ENCODE measurements around the gene PIGZ. TPM values are rescaled to one million over a fixed set of nuclear protein-coding genes. Genes with fewer than 3 reads are reported as not detected.
"Not testable (repeated sequence)": the region's sequence is repeated elsewhere in the genome, so short reads cannot be mapped to it uniquely, and the experiment has no call there.

The PIGZ gene
- total and polyA plus RNA-seq, 2 donors = 2.0 to 3.4 TPM

- WGBS = 84% methylated on average over 22 of the region's 22 CpGs
- Histone ChIP-seq H3K36me3 (ENCODE audit: control insufficient read depth in 2 of 2, insufficient read depth in 2 of 2, low read length in 1 of 2) (peaks cover 10 to 15% of the 10 kb centered on the region in 2 donors), H3K27ac (ENCODE audit: low read depth in 1 of 2, low read length in 1 of 2) (no peak overlapping the region), H3K4me1 (ENCODE audit: control insufficient read depth in 2 of 2, insufficient read depth in 2 of 2, low read length in 2 of 2) (peaks cover 2% of the 10 kb centered on the region in 2 donors), H3K27me3 (ENCODE audit: control insufficient read depth in 2 of 2, insufficient read depth in 1 of 2, low read length in 1 of 2) (no peaks in the 10 kb centered on the region), H3K4me3 (ENCODE audit: low read length in 2 of 2) (no peak overlapping the region), H3K9me3 (ENCODE audit: control insufficient read depth in 2 of 2, insufficient read depth in 1 of 2, low read length in 1 of 2) (no peaks in the 10 kb centered on the region)
- DNase-seq (ENCODE audit: low read depth in 6 of 9, low spot score in 9 of 9) = no peak
Measured at GRCh38 chr3:196948442-196949284, 20.0 kb downstream of the PIGZ start.

DNA sequence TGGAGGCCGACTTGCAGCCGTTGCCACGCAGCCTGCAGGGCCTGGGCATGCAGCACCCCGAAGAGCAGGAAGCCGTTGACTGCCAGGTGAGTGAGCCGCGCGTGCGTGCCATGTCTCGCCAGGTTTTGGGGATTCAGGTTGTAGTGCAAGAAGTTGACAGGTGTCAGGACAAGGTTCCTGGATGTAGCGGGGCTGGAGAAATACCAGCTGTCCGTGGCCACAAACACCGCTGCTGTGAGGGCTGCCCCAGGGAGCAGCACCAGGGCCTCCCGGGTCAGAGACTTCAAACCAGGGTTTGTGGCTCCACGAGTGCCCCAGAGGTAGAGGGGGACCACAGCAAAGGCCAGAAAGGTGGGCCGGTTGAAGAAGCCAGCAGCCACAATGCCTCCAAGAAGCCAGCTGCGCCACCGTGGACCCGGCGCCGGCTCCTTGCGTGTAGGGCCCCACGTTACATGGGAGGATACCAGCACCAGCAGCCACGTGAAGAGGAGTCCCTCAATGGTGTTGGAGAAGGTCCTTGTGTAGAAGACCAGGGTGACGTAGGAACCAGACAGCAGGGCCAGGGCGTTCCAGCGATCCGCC, 20.7 kb downstream of the PIGZ start:
- H3K4me3 ChIP-seq (ENCODE audit: low read length in 2 of 2) = no peak overlapping the region
- no peaks in the 10 kb centered on the region for H3K9me3 ChIP-seq (ENCODE audit: control insufficient read depth in 2 of 2, insufficient read depth in 1 of 2, low read length in 1 of 2)
- peaks cover 10 to 15% of the 10 kb centered on the region in 2 donors for H3K36me3 ChIP-seq (ENCODE audit: control insufficient read depth in 2 of 2, insufficient read depth in 2 of 2, low read length in 1 of 2)
- peaks cover 7% of the 10 kb centered on the region in 2 donors for H3K4me1 ChIP-seq (ENCODE audit: control insufficient read depth in 2 of 2, insufficient read depth in 2 of 2, low read length in 2 of 2)
- WGBS = 96% methylated on average over 28 of the region's 28 CpGs
- no peaks in the 10 kb centered on the region for H3K27me3 ChIP-seq (ENCODE audit: control insufficient read depth in 2 of 2, insufficient read depth in 1 of 2, low read length in 1 of 2)
- no peak overlapping the region for H3K27ac ChIP-seq (ENCODE audit: low read depth in 1 of 2, low read length in 1 of 2)
- no peak for DNase-seq (ENCODE audit: low read depth in 6 of 9, low spot score in 9 of 9)

GRCh38 chr3:196947136-196947859, 21.3 kb downstream of the PIGZ start:
- Histone ChIP-seq H3K9me3 (ENCODE audit: control insufficient read depth in 2 of 2, insufficient read depth in 1 of 2, low read length in 1 of 2) (no peaks in the 10 kb centered on the region), H3K4me3 (ENCODE audit: low read length in 2 of 2) (no peak overlapping the region), H3K4me1 (ENCODE audit: control insufficient read depth in 2 of 2, insufficient read depth in 2 of 2, low read length in 2 of 2) (peaks cover 7% of the 10 kb centered on the region in 2 donors), H3K27me3 (ENCODE audit: control insufficient read depth in 2 of 2, insufficient read depth in 1 of 2, low read length in 1 of 2) (no peaks in the 10 kb centered on the region), H3K36me3 (ENCODE audit: control insufficient read depth in 2 of 2, insufficient read depth in 2 of 2, low read length in 1 of 2) (peaks cover 10 to 15% of the 10 kb centered on the region in 2 donors), H3K27ac (ENCODE audit: low read depth in 1 of 2, low read length in 1 of 2) (no peak overlapping the region)
- WGBS = 95% methylated on average over 10 of the region's 10 CpGs
- no peak for DNase-seq (ENCODE audit: low read depth in 6 of 9, low spot score in 9 of 9)

DNA sequence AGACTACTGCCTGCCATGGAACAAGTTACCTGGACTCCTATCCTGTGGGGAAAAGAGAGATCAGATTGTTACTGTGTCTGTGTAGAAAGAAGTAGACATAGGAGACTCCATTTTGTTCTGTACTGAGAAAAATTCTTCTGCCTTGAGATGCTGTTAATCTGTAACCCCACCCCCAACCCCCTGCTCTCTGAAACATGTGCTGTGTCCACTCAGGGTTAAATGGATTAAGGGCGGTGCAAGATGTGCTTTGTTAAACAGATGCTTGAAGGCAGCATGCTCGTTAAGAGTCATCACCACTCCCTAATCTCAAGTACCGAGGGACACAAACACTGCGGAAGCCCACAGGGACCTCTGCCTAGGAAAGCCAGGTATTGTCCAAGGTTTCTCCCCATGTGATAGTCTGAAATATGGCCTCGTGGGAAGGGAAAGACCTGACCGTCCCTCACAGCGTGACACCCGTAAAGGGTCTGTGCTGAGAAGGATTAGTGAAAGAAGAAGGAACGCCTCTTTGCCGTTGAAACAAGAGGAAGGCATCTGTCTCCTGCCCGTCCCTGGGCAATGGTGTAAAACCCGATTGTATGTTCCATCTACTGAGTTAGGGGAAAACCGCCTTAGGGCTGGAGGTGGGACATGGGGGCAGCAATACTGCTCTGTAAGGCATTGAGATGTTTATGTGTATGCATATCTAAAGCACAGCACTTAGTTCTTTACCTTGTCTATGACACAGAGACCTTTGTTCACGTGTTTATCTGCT, 24.4 kb downstream of the PIGZ start:
- H3K9me3 ChIP-seq (ENCODE audit: control insufficient read depth in 2 of 2, insufficient read depth in 1 of 2, low read length in 1 of 2); H3K4me3 ChIP-seq (ENCODE audit: low read length in 2 of 2); H3K27me3 ChIP-seq (ENCODE audit: control insufficient read depth in 2 of 2, insufficient read depth in 1 of 2, low read length in 1 of 2); H3K27ac ChIP-seq (ENCODE audit: low read depth in 1 of 2, low read length in 1 of 2); DNase-seq (ENCODE audit: low read depth in 6 of 9, low spot score in 9 of 9): not testable (repeated sequence)
- WGBS = 96% methylated on average over 14 of the region's 14 CpGs
- Histone ChIP-seq H3K36me3 (ENCODE audit: control insufficient read depth in 2 of 2, insufficient read depth in 2 of 2, low read length in 1 of 2) (peaks cover 10 to 15% of the 10 kb centered on the region in 2 donors), H3K4me1 (ENCODE audit: control insufficient read depth in 2 of 2, insufficient read depth in 2 of 2, low read length in 2 of 2) (peaks cover 23 to 26% of the 10 kb centered on the region in 2 donors)

GRCh38 chr3:196942915-196943277, 25.7 kb downstream of the PIGZ start:
- Histone ChIP-seq H3K36me3 (ENCODE audit: control insufficient read depth in 2 of 2, insufficient read depth in 2 of 2, low read length in 1 of 2) (peaks cover 13 to 22% of the 10 kb centered on the region in 2 donors), H3K4me1 (ENCODE audit: control insufficient read depth in 2 of 2, insufficient read depth in 2 of 2, low read length in 2 of 2) (peaks cover 31 to 37% of the 10 kb centered on the region in 2 donors), H3K27me3 (ENCODE audit: control insufficient read depth in 2 of 2, insufficient read depth in 1 of 2, low read length in 1 of 2) (no peaks in the 10 kb centered on the region), H3K27ac (ENCODE audit: low read depth in 1 of 2, low read length in 1 of 2) (peak overlapping the region; percentile 91 to 97), H3K9me3 (ENCODE audit: control insufficient read depth in 2 of 2, insufficient read depth in 1 of 2, low read length in 1 of 2) (no peaks in the 10 kb centered on the region), H3K4me3 (ENCODE audit: low read length in 2 of 2) (peak overlapping the region; percentile 87 to 97)
- WGBS = under 1% methylated on average over 25 of the region's 25 CpGs
- DNase-seq (ENCODE audit: low read depth in 6 of 9, low spot score in 9 of 9) = no peak

- DNase-seq (ENCODE audit: low read depth in 6 of 9, low spot score in 9 of 9) = peak; percentile 92 to 99 (median 98)
- Histone ChIP-seq H3K9me3 (ENCODE audit: control insufficient read depth in 2 of 2, insufficient read depth in 1 of 2, low read length in 1 of 2) (no peaks in the 10 kb centered on the region), H3K27ac (ENCODE audit: low read depth in 1 of 2, low read length in 1 of 2) (peak within 1 kb of the TSS; percentile 91 to 97), H3K36me3 (ENCODE audit: control insufficient read depth in 2 of 2, insufficient read depth in 2 of 2, low read length in 1 of 2) (peaks cover 14 to 26% of the 10 kb centered on the region in 2 donors), H3K4me1 (ENCODE audit: control insufficient read depth in 2 of 2, insufficient read depth in 2 of 2, low read length in 2 of 2) (peaks cover 36 to 42% of the 10 kb centered on the region in 2 donors), H3K4me3 (ENCODE audit: low read length in 2 of 2) (peak within 1 kb of the TSS; percentile 87 to 97), H3K27me3 (ENCODE audit: control insufficient read depth in 2 of 2, insufficient read depth in 1 of 2, low read length in 1 of 2) (no peaks in the 10 kb centered on the region)
- under 1% methylated on average over 77 of the region's 77 CpGs for WGBS
Measured at GRCh38 chr3:196942226-196942914, 26.3 kb downstream of the PIGZ start, which contains the start of gene NCBP2. TSS of gene NCBP2 (minus strand) at chr3:196942528. CDS start at chr3:196942503, 25 bp downstream.

DNA sequence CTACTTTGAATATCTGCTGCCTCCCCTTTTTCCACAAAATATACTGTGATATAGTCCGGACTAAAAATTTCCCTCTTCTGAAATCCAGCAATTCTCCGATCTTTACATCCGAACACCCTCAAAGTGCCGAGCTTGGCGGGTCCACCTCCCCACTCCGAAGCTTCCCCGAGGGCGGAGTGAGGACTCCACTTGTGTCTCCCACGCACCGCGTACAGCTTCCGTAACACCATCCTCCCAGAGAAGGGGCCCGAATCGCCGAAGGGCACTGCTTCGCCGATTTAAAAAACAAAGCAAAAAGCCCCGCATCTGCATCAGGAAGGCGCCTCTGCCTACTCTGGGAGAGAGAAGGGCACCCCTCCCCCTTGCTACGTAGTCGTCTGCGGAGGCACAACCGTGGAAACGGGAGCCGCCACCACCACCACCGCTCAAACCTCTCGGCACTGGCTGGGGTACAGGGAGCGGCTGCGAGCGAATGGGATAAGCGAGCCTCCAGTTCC, 26.9 kb downstream of the PIGZ start:
- Histone ChIP-seq H3K27ac (ENCODE audit: low read depth in 1 of 2, low read length in 1 of 2) (peak overlapping the region; percentile 91 to 97), H3K4me1 (ENCODE audit: control insufficient read depth in 2 of 2, insufficient read depth in 2 of 2, low read length in 2 of 2) (peaks cover 37 to 43% of the 10 kb centered on the region in 2 donors), H3K27me3 (ENCODE audit: control insufficient read depth in 2 of 2, insufficient read depth in 1 of 2, low read length in 1 of 2) (no peaks in the 10 kb centered on the region), H3K36me3 (ENCODE audit: control insufficient read depth in 2 of 2, insufficient read depth in 2 of 2, low read length in 1 of 2) (peaks cover 19 to 30% of the 10 kb centered on the region in 2 donors), H3K4me3 (ENCODE audit: low read length in 2 of 2) (peak overlapping the region; percentile 87 to 97), H3K9me3 (ENCODE audit: control insufficient read depth in 2 of 2, insufficient read depth in 1 of 2, low read length in 1 of 2) (no peaks in the 10 kb centered on the region)
- peak in 7 of 9 donors; percentile 26 to 68 (median 41) for DNase-seq (ENCODE audit: low read depth in 6 of 9, low spot score in 9 of 9)
- under 1% methylated on average over 31 of the region's 31 CpGs for WGBS

- peaks cover 34 to 40% of the 10 kb centered on the region in 2 donors for H3K4me1 ChIP-seq (ENCODE audit: control insufficient read depth in 2 of 2, insufficient read depth in 2 of 2, low read length in 2 of 2)
- DNase-seq (ENCODE audit: low read depth in 6 of 9, low spot score in 9 of 9) = peak in 3 of 9 donors; percentile 44 to 62 (median 50)
- no peaks in the 10 kb centered on the region for H3K27me3 ChIP-seq (ENCODE audit: control insufficient read depth in 2 of 2, insufficient read depth in 1 of 2, low read length in 1 of 2)
- peaks cover 35 to 55% of the 10 kb centered on the region in 2 donors for H3K36me3 ChIP-seq (ENCODE audit: control insufficient read depth in 2 of 2, insufficient read depth in 2 of 2, low read length in 1 of 2)
- H3K9me3 ChIP-seq (ENCODE audit: control insufficient read depth in 2 of 2, insufficient read depth in 1 of 2, low read length in 1 of 2) = no peaks in the 10 kb centered on the region
- WGBS = 15% methylated on average over 5 of the region's 5 CpGs
- peak overlapping the region; percentile 62 to 75 for H3K27ac ChIP-seq (ENCODE audit: low read depth in 1 of 2, low read length in 1 of 2)
- peak overlapping the region in 1 of 2 donors; percentile 3 for H3K4me3 ChIP-seq (ENCODE audit: low read length in 2 of 2)
Measured at GRCh38 chr3:196938576-196938975, 30.1 kb downstream of the PIGZ start.
